Choroid plexus epithelial cell (primary cell): Measurements from ENCODE around the gene FYB1.

Experiments
- DNase-seq: peaks from one replicate; pipeline ENCODE4 v3.0.0-alpha.2; 2010; ENCODE audit warnings: low read depth
- H3K4me3 ChIP-seq: 2 replicates; pipeline ENCODE4 v1.5.1; 2011; ENCODE audit warnings: low read depth, mild to moderate bottlenecking, control low read depth, low read length, moderate library complexity
- TF ChIP-seq, protein P1 (sequence below): conservative IDR thresholded peaks from 2 replicates; pipeline ENCODE4 v1.5.1; 2011; ENCODE audit warnings: low read depth, mild to moderate bottlenecking, control low read depth, inconsistent platforms, low read length, moderate library complexity

FYB1 gene

DNA sequence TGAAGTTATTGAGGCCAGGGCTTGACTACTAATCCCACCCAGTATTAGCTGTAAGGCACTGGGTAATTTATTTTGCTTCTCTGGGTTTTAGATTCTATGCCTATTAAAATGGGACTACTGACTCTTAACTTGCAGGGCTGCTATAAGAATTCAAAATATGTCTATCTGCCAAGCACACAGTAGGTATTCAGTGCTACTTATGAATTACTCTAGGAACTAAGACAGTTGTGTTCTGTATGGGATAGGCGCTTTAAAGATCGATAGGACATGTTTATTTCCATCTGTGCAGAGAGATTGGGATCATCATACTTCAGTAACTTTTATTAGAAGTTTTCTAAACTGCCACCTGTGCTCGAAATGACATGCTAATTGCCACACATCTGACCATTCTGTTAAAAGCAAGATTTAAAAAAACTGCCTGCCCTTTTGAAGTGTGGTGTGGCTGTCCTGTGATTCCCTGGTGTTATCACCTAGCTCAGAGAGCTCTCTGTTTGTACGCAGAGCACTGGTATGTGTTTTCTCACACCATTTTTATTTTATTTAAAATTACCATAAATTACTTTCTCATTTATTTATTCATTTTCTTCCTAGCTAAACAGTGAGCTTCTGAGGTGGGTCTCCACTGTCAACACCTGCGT lies 58.7 kb downstream of the FYB1 start:
- TF ChIP-seq, protein P1, sequence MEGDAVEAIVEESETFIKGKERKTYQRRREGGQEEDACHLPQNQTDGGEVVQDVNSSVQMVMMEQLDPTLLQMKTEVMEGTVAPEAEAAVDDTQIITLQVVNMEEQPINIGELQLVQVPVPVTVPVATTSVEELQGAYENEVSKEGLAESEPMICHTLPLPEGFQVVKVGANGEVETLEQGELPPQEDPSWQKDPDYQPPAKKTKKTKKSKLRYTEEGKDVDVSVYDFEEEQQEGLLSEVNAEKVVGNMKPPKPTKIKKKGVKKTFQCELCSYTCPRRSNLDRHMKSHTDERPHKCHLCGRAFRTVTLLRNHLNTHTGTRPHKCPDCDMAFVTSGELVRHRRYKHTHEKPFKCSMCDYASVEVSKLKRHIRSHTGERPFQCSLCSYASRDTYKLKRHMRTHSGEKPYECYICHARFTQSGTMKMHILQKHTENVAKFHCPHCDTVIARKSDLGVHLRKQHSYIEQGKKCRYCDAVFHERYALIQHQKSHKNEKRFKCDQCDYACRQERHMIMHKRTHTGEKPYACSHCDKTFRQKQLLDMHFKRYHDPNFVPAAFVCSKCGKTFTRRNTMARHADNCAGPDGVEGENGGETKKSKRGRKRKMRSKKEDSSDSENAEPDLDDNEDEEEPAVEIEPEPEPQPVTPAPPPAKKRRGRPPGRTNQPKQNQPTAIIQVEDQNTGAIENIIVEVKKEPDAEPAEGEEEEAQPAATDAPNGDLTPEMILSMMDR: no peak
- no peak overlapping the region for H3K4me3 ChIP-seq
- no peak for DNase-seq

DNA sequence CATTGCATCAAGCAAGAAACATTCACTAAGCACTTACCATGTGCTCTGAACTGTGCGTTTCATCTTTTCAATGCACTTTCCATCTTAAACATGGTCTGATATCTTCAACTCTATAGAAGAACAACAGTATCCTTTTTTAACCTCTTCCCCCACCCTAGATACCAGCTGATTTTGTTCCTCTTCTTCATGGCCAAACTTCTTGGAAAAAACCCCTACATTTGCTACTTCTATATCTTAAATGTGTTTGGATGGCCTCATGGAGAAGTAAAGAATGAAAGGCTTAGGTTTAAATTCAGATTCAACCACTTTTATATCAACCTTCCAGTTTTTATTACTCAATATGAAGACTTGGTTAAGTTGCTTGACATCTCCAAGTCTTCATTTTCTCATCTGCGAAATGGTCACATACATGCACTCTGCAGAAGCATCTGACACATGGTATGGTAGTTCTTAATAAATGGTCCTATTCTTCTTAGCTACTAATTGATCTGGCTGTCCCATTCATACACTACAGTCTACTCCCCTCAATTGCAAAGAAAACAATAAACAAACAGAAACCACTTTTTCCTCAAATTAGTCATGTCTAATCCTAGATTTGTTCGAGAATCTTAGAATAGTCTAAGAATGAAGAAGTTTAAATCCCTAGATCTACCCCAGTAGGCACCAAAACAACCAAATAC lies 59.4 kb downstream of the FYB1 start:
- TF ChIP-seq, protein P1: no peak
- H3K4me3 ChIP-seq: no peak overlapping the region
- DNase-seq: no peak

DNA sequence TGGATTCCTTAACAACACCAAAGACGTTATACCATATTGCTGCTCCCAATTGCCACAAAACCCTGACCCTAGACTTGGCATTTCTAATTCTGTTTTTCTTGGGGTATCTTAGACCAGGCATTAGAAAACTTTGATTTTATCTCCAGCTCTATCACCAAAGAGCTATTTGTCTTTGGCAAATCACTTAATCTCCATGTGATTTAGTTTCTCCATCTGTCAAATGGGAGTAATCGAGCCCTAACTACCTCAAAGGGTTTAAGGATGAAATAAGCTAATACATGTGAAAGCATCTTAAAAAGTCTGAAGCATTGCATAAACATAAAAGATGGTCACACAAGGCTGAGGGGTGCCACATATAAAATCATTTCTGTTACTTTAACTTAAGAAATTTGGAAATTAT lies 60.6 kb downstream of the FYB1 start:
- TF ChIP-seq, protein P1: no peak
- DNase-seq: no peak
- H3K4me3 ChIP-seq: no peak overlapping the region

DNA sequence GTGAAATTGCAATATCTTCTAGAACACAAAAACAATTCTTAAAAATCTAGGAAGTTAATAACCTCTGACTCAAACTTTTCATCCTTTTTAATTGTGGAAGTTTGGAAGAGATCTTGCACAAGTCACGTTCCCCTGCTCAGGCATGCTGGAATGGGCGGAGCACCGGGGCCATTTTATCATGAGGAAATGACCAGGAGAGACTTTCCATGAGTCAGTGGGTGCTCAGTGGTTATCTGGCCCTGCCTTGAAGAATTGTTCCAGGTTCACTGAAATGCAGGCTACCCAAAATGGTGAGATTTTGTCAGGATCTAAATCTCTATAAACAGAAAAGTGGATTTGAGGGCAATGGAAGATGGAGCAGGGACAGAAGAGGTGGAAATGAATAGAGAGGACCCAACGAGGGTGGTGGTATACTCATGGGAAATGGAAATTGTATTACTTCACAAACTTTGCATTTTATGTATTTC lies 61.2 kb downstream of the FYB1 start:
- DNase-seq: no peak
- TF ChIP-seq, protein P1: no peak
- H3K4me3 ChIP-seq: no peak overlapping the region

DNA sequence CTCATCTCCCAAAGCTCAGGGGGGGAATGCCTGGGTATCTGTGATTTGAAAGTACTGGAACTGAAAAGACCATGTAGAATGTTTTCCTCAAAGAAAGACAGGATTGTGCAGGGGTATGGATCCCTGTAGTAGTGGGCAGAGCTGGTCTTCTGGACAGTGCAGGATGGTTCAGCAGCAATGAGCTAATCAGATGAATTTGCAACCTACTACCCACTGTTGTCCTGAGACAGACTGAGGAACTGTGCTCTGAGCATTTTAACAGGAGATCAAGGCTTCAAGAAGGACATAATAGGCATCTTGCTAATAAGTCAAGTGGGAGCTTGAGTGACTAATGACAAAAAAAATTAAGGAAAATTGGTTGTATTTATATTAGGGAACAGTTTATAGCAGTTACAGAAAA lies 61.7 kb downstream of the FYB1 start:
- TF ChIP-seq, protein P1: no peak
- DNase-seq: no peak
- no peak overlapping the region for H3K4me3 ChIP-seq

DNA sequence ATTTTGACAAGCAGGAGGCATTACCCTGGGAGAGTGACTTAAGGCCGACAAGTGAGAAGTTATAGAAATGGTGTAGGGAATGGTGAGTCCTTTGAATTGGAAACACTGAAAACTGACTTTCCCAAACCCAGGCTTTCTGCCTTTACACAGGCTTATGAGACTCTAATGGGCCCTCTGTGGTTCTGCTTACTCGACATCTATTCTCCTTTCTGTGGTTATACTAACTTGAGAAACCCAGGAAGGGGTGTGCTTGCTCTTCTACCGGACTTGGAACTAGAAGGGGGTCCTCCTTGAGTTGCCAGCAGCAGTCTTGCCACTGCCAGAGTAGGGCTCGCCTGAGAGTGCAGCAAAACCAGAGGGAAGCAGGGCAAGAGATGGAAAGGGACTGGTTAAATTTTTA lies 63.3 kb downstream of the FYB1 start:
- H3K4me3 ChIP-seq: no peak overlapping the region
- TF ChIP-seq, protein P1: no peak
- DNase-seq: no peak

DNA sequence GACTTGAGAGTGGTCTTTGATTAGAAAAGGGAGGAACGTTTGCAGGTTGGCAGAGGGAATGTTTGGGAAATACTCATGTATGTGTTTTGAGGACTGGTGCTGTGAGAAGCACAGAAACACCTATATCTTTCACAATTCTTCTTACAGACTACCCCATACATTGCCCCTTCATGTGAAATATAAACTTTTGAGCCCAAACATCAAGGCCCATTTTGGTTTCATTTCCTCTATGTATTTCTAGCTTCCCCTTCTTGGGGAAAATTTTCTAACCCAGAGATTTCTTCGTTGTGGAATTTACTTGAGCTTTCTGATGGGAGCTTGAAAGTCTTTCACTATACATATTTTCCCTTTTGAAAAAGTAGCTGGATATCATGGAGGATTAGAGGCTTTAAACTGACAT lies 67.6 kb downstream of the FYB1 start:
- H3K4me3 ChIP-seq: no peak overlapping the region
- no peak for DNase-seq
- TF ChIP-seq, protein P1: no peak
